ENCODE measurements around the gene NFATC1.
A peak's percentile ranks its signal among the peaks of the same experiment; 100 is the strongest.

Gene NFATC1

DNA sequence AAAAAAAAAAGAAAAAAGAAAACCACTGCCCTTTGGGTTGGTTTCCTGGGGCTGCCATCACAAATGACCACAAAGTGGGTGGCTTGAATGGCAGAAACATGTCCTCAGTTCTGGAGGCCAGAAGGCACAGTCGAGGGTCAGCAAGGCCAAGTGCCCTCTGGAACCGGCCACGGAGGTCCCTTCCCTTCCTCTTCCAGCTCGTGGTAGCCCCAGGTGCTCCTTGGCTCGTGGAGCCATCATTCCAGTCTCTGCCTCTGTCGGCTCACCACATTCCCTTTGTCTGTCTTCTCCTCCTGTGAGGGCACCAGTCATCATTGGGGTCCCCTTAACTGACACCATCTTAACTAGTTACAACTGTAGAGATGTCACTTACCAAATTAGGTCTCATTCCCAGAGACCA, 8.5 kb upstream of the NFATC1 start:
- H3K27me3 ChIP-seq (ENCODE audit: control insufficient read depth in 5 of 5, insufficient read depth in 4 of 5, low read length in 5 of 5) = peaks cover 26 to 47% (median 38%) of the 10 kb centered on the region in 5 donors
- H3K36me3 ChIP-seq (ENCODE audit: control insufficient read depth in 5 of 5, insufficient read depth in 5 of 5, low read length in 5 of 5) = no peaks in the 10 kb centered on the region

DNA sequence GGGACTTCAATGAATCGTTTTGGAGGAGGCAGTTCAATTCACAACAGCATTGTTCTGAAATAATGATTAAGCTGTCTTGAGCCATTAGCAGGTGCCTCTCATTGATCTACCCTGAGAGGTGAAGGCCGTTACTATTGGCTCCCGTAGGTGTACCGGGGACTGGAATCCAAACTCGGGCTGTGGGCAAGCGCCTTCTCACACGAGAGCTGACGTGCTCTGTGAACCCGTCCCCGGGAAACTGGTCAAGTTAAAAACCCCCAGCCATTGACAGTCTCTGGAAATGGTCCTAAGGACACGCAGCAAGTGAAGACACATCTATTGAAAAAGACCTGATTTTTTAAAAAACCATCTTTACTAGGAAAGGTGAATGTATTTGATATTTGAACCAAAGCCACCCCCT, 8.1 kb upstream of the NFATC1 start:
- Histone ChIP-seq H3K27ac (ENCODE audit: low read depth, low read length) (no peak overlapping the region), H3K9me3 (ENCODE audit: control insufficient read depth in 5 of 5, low read length in 5 of 5) (no peaks in the 10 kb centered on the region), H3K4me1 (ENCODE audit: control insufficient read depth in 5 of 5, insufficient read depth in 5 of 5, low read length in 5 of 5) (no peaks in the 10 kb centered on the region), H3K4me3 (ENCODE audit: low read depth in 1 of 5, low read length in 5 of 5) (no peak overlapping the region), H3K27me3 (ENCODE audit: control insufficient read depth in 5 of 5, insufficient read depth in 4 of 5, low read length in 5 of 5) (peaks cover 28 to 47% (median 38%) of the 10 kb centered on the region in 5 donors), H3K9ac (ENCODE audit: low read length in 5 of 5) (no peak overlapping the region), H3K36me3 (ENCODE audit: control insufficient read depth in 5 of 5, insufficient read depth in 5 of 5, low read length in 5 of 5) (no peaks in the 10 kb centered on the region)

More for the DNA sequence above, 8.5 kb upstream of the NFATC1 start:
- Histone ChIP-seq H3K27ac (ENCODE audit: low read depth, low read length) (no peak overlapping the region), H3K4me1 (ENCODE audit: control insufficient read depth in 5 of 5, insufficient read depth in 5 of 5, low read length in 5 of 5) (no peaks in the 10 kb centered on the region), H3K9ac (ENCODE audit: low read length in 5 of 5) (no peak overlapping the region), H3K9me3 (ENCODE audit: control insufficient read depth in 5 of 5, low read length in 5 of 5) (no peaks in the 10 kb centered on the region), H3K4me3 (ENCODE audit: low read depth in 1 of 5, low read length in 5 of 5) (no peak overlapping the region)

DNA sequence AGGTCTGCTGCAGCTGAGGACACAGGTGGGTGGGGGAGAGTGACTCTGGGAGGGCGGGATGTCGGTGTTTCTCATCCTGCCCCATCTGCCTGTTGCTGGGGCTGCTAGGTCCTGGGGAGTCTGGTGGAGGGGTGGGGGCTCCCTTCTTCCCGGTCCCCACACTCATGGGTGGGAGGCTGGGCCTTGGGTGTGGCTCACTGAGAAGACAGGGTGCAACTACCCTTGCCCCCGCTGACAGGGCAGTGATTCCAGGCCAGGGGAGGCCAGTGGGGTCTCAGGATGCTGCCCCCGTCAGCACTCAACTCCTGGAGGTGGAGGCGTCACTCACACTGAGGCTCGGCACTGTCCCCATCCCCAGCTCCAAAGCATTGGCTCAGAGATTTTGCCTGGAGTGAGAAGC, 7.7 kb upstream of the NFATC1 start:
- Histone ChIP-seq H3K4me3 (ENCODE audit: low read depth in 1 of 5, low read length in 5 of 5) (no peak overlapping the region), H3K4me1 (ENCODE audit: control insufficient read depth in 5 of 5, insufficient read depth in 5 of 5, low read length in 5 of 5) (peaks cover 2 to 4% (median 3%) of the 10 kb centered on the region in 5 donors), H3K27me3 (ENCODE audit: control insufficient read depth in 5 of 5, insufficient read depth in 4 of 5, low read length in 5 of 5) (peaks cover 28 to 47% (median 38%) of the 10 kb centered on the region in 5 donors), H3K9me3 (ENCODE audit: control insufficient read depth in 5 of 5, low read length in 5 of 5) (no peaks in the 10 kb centered on the region), H3K36me3 (ENCODE audit: control insufficient read depth in 5 of 5, insufficient read depth in 5 of 5, low read length in 5 of 5) (no peaks in the 10 kb centered on the region), H3K27ac (ENCODE audit: low read depth, low read length) (no peak overlapping the region), H3K9ac (ENCODE audit: low read length in 5 of 5) (no peak overlapping the region)

DNA sequence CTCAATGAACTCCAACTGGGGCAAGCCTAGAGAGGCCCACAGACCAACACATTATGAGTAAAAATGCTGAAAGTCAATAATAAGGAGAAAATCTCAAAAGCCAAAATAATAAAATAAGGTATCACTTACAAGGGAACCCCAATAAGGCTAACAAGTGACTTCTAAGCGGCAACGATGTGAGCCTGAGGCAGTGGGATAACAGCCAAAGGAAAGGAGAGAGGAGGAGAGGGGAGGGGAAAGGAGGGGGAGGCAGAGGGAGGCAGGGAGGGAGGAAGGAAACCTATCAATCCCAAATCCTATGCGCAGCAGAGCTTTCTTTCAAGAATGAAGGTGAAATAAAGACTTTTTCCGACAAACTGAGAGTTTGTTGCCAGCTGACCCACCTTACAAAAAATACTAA, 6.0 kb upstream of the NFATC1 start:
- Histone ChIP-seq H3K4me3 (ENCODE audit: low read depth in 1 of 5, low read length in 5 of 5) (no peak overlapping the region), H3K9me3 (ENCODE audit: control insufficient read depth in 5 of 5, low read length in 5 of 5) (no peaks in the 10 kb centered on the region), H3K27me3 (ENCODE audit: control insufficient read depth in 5 of 5, insufficient read depth in 4 of 5, low read length in 5 of 5) (peaks cover 28 to 47% (median 35%) of the 10 kb centered on the region in 5 donors)

DNA sequence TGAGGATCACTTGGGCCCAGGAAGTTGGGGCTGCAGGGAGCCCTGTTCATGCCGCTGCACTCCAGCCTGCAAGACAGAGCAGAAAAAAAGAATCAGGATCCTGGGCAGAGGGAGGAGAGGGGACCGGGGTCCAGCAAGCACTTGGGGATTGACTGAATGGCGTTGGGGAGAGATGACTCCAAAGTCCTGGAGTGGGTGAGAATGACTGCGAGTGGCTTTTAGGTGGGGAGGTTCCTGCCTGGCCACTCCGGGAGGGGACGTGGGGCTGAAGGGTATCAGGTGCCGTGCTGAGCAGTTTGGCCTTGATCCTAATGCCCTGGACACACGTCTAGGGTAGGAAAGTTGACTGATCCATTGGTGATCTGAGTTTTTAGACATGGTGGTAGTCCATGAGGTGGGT, 3.5 kb upstream of the NFATC1 start:
- Histone ChIP-seq H3K27me3 (ENCODE audit: control insufficient read depth in 5 of 5, insufficient read depth in 4 of 5, low read length in 5 of 5) (peaks cover 16 to 31% (median 23%) of the 10 kb centered on the region in 5 donors), H3K9me3 (ENCODE audit: control insufficient read depth in 5 of 5, low read length in 5 of 5) (no peaks in the 10 kb centered on the region), H3K36me3 (ENCODE audit: control insufficient read depth in 5 of 5, insufficient read depth in 5 of 5, low read length in 5 of 5) (no peaks in the 10 kb centered on the region), H3K4me1 (ENCODE audit: control insufficient read depth in 5 of 5, insufficient read depth in 5 of 5, low read length in 5 of 5) (peaks cover 3 to 25% (median 22%) of the 10 kb centered on the region in 5 donors), H3K27ac (ENCODE audit: low read depth, low read length) (no peak overlapping the region), H3K4me3 (ENCODE audit: low read depth in 1 of 5, low read length in 5 of 5) (no peak overlapping the region), H3K9ac (ENCODE audit: low read length in 5 of 5) (no peak overlapping the region)

More for the DNA sequence above, 6.0 kb upstream of the NFATC1 start:
- no peak overlapping the region for H3K9ac ChIP-seq (ENCODE audit: low read length in 5 of 5)
- H3K27ac ChIP-seq (ENCODE audit: low read depth, low read length) = no peak overlapping the region
- H3K36me3 ChIP-seq (ENCODE audit: control insufficient read depth in 5 of 5, insufficient read depth in 5 of 5, low read length in 5 of 5) = no peaks in the 10 kb centered on the region
- H3K4me1 ChIP-seq (ENCODE audit: control insufficient read depth in 5 of 5, insufficient read depth in 5 of 5, low read length in 5 of 5) = peaks cover 3 to 13% (median 11%) of the 10 kb centered on the region in 5 donors

DNA sequence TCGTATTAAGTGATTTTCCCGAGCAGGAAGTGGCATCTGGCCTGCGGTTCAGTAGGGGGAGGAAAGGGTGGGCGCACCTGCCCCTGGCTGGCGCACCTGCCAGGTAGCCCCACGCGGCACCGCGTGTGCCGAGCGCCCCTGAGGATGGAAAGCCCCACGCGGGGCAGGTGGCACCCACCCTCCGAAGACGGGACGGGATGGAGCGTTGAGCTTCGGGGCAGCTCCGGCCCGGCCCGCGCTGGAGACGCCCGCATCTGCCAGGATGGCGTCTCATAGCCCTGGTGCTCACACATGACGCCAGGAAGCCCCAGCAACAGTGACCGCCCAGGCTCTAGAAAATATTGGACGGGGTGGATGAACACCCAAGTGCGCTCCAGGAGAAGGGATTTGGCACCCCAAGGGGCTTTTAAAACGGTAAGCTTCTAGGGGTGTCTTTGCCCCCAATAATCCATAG, 2.5 kb upstream of the NFATC1 start:
- H3K36me3 ChIP-seq (ENCODE audit: control insufficient read depth in 5 of 5, insufficient read depth in 5 of 5, low read length in 5 of 5) = no peaks in the 10 kb centered on the region
- H3K9ac ChIP-seq (ENCODE audit: low read length in 5 of 5) = peak overlapping the region in 4 of 5 donors; percentile 12 to 83 (median 54)
- H3K27ac ChIP-seq (ENCODE audit: low read depth, low read length) = peak overlapping the region; percentile 82
- H3K4me1 ChIP-seq (ENCODE audit: control insufficient read depth in 5 of 5, insufficient read depth in 5 of 5, low read length in 5 of 5) = peaks cover 3 to 25% (median 22%) of the 10 kb centered on the region in 5 donors
- H3K27me3 ChIP-seq (ENCODE audit: control insufficient read depth in 5 of 5, insufficient read depth in 4 of 5, low read length in 5 of 5) = peaks cover 8 to 22% (median 18%) of the 10 kb centered on the region in 5 donors
- H3K4me3 ChIP-seq (ENCODE audit: low read depth in 1 of 5, low read length in 5 of 5) = peak overlapping the region; percentile 4 to 68 (median 57)
- no peaks in the 10 kb centered on the region for H3K9me3 ChIP-seq (ENCODE audit: control insufficient read depth in 5 of 5, low read length in 5 of 5)

DNA sequence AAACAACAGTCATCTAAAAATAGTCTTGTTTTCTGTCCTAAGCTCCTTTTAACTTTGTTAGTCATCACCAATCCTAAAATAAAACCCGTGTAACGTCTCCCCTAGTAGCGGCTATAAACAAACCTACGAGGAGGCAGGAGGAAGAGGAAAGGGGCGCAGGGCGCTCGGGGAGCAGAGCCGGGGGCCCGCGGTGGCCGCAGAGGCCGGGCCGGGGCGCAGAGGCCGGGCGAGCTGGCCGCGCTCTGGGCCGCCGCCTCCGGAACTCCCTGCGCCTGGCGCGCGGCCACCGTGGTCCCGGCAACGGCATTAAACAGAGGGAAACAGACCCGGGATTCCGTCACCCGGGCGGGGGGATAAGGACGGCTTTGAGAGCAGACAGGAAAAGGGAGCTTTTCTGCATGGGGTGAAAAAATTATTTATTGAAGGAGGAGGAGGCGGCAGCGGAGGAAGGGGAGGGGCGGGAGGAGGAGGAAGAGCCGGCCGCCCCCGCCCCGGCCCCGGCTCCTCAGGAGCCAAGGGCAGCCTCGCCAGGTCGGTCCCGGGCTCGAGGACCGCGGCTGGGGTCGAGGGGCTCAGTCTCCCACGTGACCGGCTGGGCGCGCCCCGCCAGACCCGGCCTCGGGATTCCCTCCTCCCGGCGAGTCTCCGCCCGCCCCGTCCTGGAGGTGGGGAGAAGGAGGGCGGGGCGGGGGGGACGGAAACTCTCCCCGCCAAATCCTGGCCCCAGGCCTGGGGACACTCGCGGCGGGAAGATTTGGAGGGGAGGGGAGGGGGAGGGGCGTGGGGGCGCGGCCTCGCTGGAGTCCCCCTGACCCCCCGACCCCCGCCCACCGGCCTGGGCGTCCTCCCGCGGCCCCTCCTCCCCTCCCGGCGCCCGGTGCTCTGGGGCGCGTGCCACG, 1.8 kb upstream of the NFATC1 start:
- no peaks in the 10 kb centered on the region for H3K36me3 ChIP-seq (ENCODE audit: control insufficient read depth in 5 of 5, insufficient read depth in 5 of 5, low read length in 5 of 5)
- peaks cover 3 to 25% (median 22%) of the 10 kb centered on the region in 5 donors for H3K4me1 ChIP-seq (ENCODE audit: control insufficient read depth in 5 of 5, insufficient read depth in 5 of 5, low read length in 5 of 5)
- peak overlapping the region; percentile 82 for H3K27ac ChIP-seq (ENCODE audit: low read depth, low read length)
- H3K4me3 ChIP-seq (ENCODE audit: low read depth in 1 of 5, low read length in 5 of 5) = peak overlapping the region; percentile 8 to 68 (median 59)
- peak overlapping the region in 4 of 5 donors; percentile 59 to 83 (median 73) for H3K9ac ChIP-seq (ENCODE audit: low read length in 5 of 5)
- H3K9me3 ChIP-seq (ENCODE audit: control insufficient read depth in 5 of 5, low read length in 5 of 5) = no peaks in the 10 kb centered on the region
- H3K27me3 ChIP-seq (ENCODE audit: control insufficient read depth in 5 of 5, insufficient read depth in 4 of 5, low read length in 5 of 5) = peaks cover 6 to 15% (median 12%) of the 10 kb centered on the region in 5 donors

DNA sequence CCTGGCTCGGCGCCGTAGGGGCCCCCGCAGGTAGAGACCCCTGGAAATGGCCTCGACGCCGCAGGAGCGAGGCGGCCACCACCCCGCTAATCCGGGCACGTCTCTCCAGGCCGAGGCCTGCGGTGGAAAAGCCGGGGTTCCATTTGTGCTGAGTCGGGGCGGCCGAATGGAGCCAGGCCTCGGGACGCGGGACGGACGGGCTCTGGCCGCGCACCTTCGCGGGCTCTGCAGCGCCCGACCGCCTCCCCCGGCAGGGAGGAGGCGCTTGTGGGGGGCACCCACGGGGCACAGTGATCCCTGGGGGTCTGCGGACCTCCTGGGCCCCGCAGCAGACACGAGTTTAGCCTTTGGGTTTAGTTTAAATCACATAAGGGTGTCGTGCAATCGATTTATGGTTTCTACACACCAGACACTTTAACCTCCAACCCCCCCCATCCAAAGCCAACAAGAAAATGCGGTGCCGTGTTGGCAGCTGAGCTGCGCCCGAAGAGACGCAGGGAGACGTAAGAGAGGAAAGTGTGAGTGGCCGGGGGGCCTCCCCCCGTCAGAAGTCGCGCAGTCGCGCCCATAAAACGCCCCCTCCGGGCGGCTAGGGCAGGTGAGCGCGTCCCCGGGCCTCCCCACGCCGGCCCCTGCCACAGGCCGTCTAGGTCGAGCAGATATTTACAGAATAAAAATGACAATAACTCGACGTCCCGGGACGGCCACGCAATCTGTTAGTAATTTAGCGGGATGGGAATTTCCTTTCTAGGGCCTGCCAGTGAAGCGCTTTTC, 1.0 kb upstream of the NFATC1 start:
- Histone ChIP-seq H3K4me1 (ENCODE audit: control insufficient read depth in 5 of 5, insufficient read depth in 5 of 5, low read length in 5 of 5) (peaks cover 3 to 33% (median 30%) of the 10 kb centered on the region in 5 donors), H3K27ac (ENCODE audit: low read depth, low read length) (peak overlapping the region; percentile 82), H3K9me3 (ENCODE audit: control insufficient read depth in 5 of 5, low read length in 5 of 5) (no peaks in the 10 kb centered on the region), H3K27me3 (ENCODE audit: control insufficient read depth in 5 of 5, insufficient read depth in 4 of 5, low read length in 5 of 5) (peaks cover 4 to 10% (median 6%) of the 10 kb centered on the region in 5 donors), H3K36me3 (ENCODE audit: control insufficient read depth in 5 of 5, insufficient read depth in 5 of 5, low read length in 5 of 5) (no peaks in the 10 kb centered on the region), H3K4me3 (ENCODE audit: low read depth in 1 of 5, low read length in 5 of 5) (peak overlapping the region in 4 of 5 donors; percentile 53 to 68 (median 58)), H3K9ac (ENCODE audit: low read length in 5 of 5) (peak overlapping the region in 4 of 5 donors; percentile 59 to 82 (median 73))

DNA sequence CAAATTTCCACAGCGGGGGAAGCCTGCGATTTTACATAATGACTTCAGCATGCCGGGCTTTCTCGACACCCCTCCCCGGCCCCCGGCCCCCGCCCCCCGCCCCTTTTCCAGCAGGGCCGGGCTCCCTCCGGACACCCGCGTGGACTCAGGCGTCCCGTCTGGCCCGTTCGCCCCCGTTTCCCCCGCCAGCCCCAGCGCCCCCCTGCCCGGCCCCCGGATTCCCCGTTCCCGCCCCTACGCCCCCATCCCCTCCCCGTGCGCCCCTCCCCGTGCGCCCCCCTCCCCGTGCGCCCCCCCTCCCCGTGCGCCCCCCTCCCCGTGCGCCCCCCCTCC, 456 bp upstream of the NFATC1 start:
- no peak overlapping the region for H3K27ac ChIP-seq (ENCODE audit: low read depth, low read length)
- no peaks in the 10 kb centered on the region for H3K9me3 ChIP-seq (ENCODE audit: control insufficient read depth in 5 of 5, low read length in 5 of 5)
- H3K4me3 ChIP-seq (ENCODE audit: low read depth in 1 of 5, low read length in 5 of 5) = peak overlapping the region in 4 of 5 donors; percentile 53 to 68 (median 58)
- no peak overlapping the region for H3K9ac ChIP-seq (ENCODE audit: low read length in 5 of 5)
- H3K4me1 ChIP-seq (ENCODE audit: control insufficient read depth in 5 of 5, insufficient read depth in 5 of 5, low read length in 5 of 5) = peaks cover 3 to 34% (median 30%) of the 10 kb centered on the region in 5 donors
- peaks cover 3 to 8% (median 5%) of the 10 kb centered on the region in 5 donors for H3K27me3 ChIP-seq (ENCODE audit: control insufficient read depth in 5 of 5, insufficient read depth in 4 of 5, low read length in 5 of 5)
- H3K36me3 ChIP-seq (ENCODE audit: control insufficient read depth in 5 of 5, insufficient read depth in 5 of 5, low read length in 5 of 5) = no peaks in the 10 kb centered on the region

All from subcutaneous abdominal adipose tissue (tissue), 5 donors.